Left ventricle myocardium inferior (tissue), 1 donor: ENCODE data around the gene CT47A1. TPM values are rescaled to one million over a fixed set of nuclear protein-coding genes. Genes with fewer than 3 reads are reported as not detected.
"Not testable (repeated sequence)": the region's sequence is repeated elsewhere in the genome, so short reads cannot be mapped to it uniquely, and the experiment has no call there.

ENCODE experiments used
- DNase-seq: peaks from one replicate; pipeline ENCODE4 v3.0.0-alpha.2; 2020
- H3K27ac ChIP-seq: fragments of 200-600 bp; replicated peaks from 2 replicates; pipeline ENCODE4 v1.8.0; 2021
- H3K27me3 ChIP-seq: fragments of 200-600 bp; 2 replicates; pipeline ENCODE4 v1.8.0; 2021; ENCODE audit warnings: low read depth
- H3K36me3 ChIP-seq: fragments of 200-600 bp; 2 replicates; pipeline ENCODE4 v1.8.0; 2021
- H3K4me1 ChIP-seq: fragments of 200-600 bp; 2 replicates; pipeline ENCODE4 v1.8.0; 2021
- H3K4me3 ChIP-seq: fragments of 200-600 bp; 2 replicates; pipeline ENCODE4 v1.8.0; 2021; ENCODE audit warnings: mild to moderate bottlenecking, moderate library complexity
- H3K9me3 ChIP-seq: fragments of 200-600 bp; replicated peaks from 2 replicates; pipeline ENCODE4 v1.8.0; 2021
- intact Hi-C: fragments of 100-400 bp; cut with micrococcal nuclease; formaldehyde crosslinking; loops from one replicate; pipeline ENCODE4 v1.11.0; 2022
- long read RNA-seq: library from polyadenylated mRNA; unstranded; transcript quantifications from one replicate; pipeline ENCODE4 v2.0.0, GENCODE V29; 2021
- total RNA-seq: library from RNA; stranded (reverse); fragmentation: NEBNext Ultra II Directional; extraction: Animal tissue kit (Norgen Biotek cat#: 25700); gene quantifications from one replicate; pipeline ENCODE4 v1.2.1, GENCODE V29; 2021
- TF ChIP-seq, protein P1 (sequence below): fragments of 200-600 bp; IDR thresholded peaks from 2 replicates; pipeline ENCODE4 v1.8.0; 2021; ENCODE audit warnings: antibody characterized with exemption, mild to moderate bottlenecking, borderline replicate concordance
- donor health status: DM: no; HTN: yes; CAD: no; lungs with severe emphysema.

Gene CT47A1
- not detected for total RNA-seq
- long read RNA-seq, result 0 reads

GRCh38 chrX:120985660-120986059 is at the start of gene CT47A1:
Gene CT47A1, minus strand, starts transcription at chrX:120985760. Its CDS starts 231 bp downstream, at chrX:120985529.
- H3K36me3 ChIP-seq, H3K4me3 ChIP-seq, H3K27me3 ChIP-seq, intact Hi-C loops, H3K9me3 ChIP-seq, DNase-seq, H3K27ac ChIP-seq, H3K4me1 ChIP-seq: not testable (repeated sequence)

- Histone ChIP-seq H3K4me1 (no peaks in the 10 kb centered on the region), H3K4me3 (no peak overlapping the region), H3K27me3 (no peaks in the 10 kb centered on the region), H3K36me3 (no peaks in the 10 kb centered on the region), H3K9me3 (no peaks in the 10 kb centered on the region), H3K27ac (no peak overlapping the region)
- no peak for DNase-seq
- intact Hi-C loops, result no loop called here
- TF ChIP-seq, protein P1, sequence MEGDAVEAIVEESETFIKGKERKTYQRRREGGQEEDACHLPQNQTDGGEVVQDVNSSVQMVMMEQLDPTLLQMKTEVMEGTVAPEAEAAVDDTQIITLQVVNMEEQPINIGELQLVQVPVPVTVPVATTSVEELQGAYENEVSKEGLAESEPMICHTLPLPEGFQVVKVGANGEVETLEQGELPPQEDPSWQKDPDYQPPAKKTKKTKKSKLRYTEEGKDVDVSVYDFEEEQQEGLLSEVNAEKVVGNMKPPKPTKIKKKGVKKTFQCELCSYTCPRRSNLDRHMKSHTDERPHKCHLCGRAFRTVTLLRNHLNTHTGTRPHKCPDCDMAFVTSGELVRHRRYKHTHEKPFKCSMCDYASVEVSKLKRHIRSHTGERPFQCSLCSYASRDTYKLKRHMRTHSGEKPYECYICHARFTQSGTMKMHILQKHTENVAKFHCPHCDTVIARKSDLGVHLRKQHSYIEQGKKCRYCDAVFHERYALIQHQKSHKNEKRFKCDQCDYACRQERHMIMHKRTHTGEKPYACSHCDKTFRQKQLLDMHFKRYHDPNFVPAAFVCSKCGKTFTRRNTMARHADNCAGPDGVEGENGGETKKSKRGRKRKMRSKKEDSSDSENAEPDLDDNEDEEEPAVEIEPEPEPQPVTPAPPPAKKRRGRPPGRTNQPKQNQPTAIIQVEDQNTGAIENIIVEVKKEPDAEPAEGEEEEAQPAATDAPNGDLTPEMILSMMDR, result no peak
These were observed 47.0 kb upstream of the CT47A1 start for GRCh38 chrX:121032531-121032930.

DNA sequence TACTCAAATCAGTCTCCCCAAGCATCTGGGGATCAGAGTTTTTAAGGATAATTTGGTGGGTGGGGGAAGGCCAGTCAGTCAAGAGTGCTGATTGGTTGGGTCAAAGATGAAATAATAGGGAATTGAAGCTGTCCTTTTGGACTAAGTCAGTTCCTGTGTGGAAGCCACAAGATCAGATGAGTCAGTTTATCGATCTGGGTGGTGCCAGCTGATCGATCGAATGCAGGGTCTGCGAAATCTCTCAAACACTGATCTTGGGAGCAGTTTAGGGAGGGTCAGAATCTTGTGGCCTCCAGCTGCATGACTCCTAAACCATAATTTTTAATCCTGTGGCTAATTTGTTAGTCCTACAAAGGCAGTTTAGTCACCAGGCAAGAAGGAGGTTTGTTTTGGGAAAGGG is 44.5 kb upstream of the CT47A1 start:
- TF ChIP-seq, protein P1, result no peak

DNA sequence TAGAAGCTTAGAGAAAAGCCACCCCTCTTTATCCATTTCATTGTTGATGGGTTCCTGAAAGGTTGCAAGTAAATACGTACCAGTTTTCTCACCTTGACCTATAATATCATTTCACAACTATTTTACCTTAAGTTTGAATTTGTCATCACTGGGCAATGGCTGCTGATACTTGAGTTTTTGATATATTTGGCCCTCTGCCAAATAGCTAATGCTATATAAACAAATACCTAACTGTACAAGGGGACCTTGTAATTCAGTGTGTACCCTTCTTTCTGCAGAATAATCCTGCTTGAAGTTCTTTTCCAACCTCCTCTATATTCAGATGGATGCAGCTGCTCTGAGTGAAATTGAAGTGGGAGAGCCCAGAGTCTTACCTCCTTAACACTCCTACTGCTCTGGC is 42.9 kb upstream of the CT47A1 start:
- intact Hi-C loops, result no loop called here
- no peaks in the 10 kb centered on the region for H3K4me1 ChIP-seq
- TF ChIP-seq, protein P1, result no peak

More for the DNA sequence above, 44.5 kb upstream of the CT47A1 start:
- Histone ChIP-seq H3K4me3 (no peak overlapping the region), H3K9me3 (no peaks in the 10 kb centered on the region), H3K27me3 (no peaks in the 10 kb centered on the region), H3K36me3 (no peaks in the 10 kb centered on the region), H3K4me1 (no peaks in the 10 kb centered on the region), H3K27ac (no peak overlapping the region)
- intact Hi-C loops, result no loop called here
- DNase-seq, result no peak

GRCh38 chrX:121014826-121015225 is 29.3 kb upstream of the CT47A1 start:
- Histone ChIP-seq H3K27me3 (no peaks in the 10 kb centered on the region), H3K27ac (no peak overlapping the region), H3K9me3 (no peaks in the 10 kb centered on the region), H3K36me3 (no peaks in the 10 kb centered on the region), H3K4me3 (no peak overlapping the region), H3K4me1 (peaks cover 8% of the 10 kb centered on the region)
- no peak for DNase-seq
- intact Hi-C loops, result no loop called here
- TF ChIP-seq, protein P1, result no peak

More for the DNA sequence above, 42.9 kb upstream of the CT47A1 start:
- Histone ChIP-seq H3K36me3 (no peaks in the 10 kb centered on the region), H3K27me3 (no peaks in the 10 kb centered on the region), H3K9me3 (no peaks in the 10 kb centered on the region), H3K27ac (no peak overlapping the region), H3K4me3 (no peak overlapping the region)
- no peak for DNase-seq

DNA sequence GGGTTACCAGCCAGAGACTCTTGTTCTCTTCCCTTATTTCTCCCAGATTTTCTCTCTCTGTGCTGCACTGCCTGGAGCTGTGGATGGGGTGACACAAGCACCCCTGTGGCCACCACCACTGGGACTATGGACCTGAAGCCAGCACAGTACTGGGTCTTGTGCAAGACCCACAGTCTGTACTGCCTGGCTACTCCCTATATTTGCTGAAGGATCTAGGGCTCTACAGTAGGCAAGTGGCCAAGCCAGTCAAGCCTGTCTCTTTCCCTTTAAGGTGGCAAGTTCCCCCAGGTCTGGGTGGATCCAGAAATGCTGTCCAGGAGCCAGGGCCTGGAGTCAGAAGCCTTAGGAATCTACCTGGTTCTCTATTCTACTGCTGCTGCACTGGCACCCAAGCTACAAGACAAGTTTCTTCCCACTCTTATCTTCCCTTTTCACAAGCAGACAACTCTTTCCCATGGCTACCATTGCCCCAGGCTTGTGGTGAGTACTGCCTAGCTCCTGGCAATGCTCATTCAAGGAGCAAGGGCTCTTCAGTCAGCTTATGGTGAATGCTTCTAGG is 28.4 kb upstream of the CT47A1 start:
- Histone ChIP-seq H3K27me3 (no peaks in the 10 kb centered on the region), H3K4me1 (peaks cover 16% of the 10 kb centered on the region), H3K9me3 (no peaks in the 10 kb centered on the region), H3K27ac (no peak overlapping the region), H3K36me3 (no peaks in the 10 kb centered on the region), H3K4me3 (no peak overlapping the region)
- intact Hi-C loops, result no loop called here
- DNase-seq, result no peak
- TF ChIP-seq, protein P1, result no peak
